PC-3 (cell line): ENCODE data around the gene PORCN.

ENCODE experiments used
- CTCF ChIP-seq: fragments of 300-600 bp; sonication (generic); conservative IDR thresholded peaks from 2 replicates; pipeline ENCODE4 v1.5.1; 2017; ENCODE audit warnings: antibody characterized with exemption, low read depth, mild to moderate bottlenecking, low read length
- EZH2 ChIP-seq: fragments of 300-600 bp; sonication (generic); IDR thresholded peaks from one replicate; pipeline ENCODE4 v1.6.1; 2017; ENCODE audit warnings: antibody characterized with exemption, mild to moderate bottlenecking, low read length; ENCODE audit not compliant: unreplicated experiment
- EZH2phosphoT487 ChIP-seq: fragments of 300-600 bp; sonication (generic); IDR thresholded peaks from 2 replicates; pipeline ENCODE4 v1.6.1; 2018; ENCODE audit warnings: mild to moderate bottlenecking, antibody characterized with exemption, low read length, borderline replicate concordance

DNA sequence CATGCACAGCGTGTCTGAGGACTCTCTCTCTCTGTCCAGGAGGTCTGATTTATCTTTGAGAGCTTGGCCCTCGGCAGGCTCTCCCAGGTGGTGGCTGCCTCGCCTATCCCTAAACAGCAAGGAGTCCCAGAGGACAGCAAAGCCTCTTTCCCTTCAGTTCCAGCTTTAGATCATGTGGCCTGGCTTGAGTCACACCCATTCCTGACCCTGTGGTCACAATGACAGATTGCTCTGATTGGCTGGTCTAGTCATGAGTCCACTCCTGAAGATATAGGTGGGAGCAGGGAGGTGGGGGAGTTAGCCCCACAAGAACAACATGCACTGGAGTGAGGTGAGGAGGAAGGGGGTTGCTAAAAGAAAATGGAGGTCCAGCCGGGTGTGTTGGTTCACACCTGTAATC lies 12.1 kb upstream of the PORCN start:
- TF ChIP-seq CTCF, result no peak
- TF ChIP-seq EZH2, result no peak
- TF ChIP-seq EZH2phosphoT487, result no peak
